Dermis microvascular lymphatic vessel endothelial cell (primary cell): ENCODE results near the gene CORT. TPM values are rescaled to one million over a fixed set of nuclear protein-coding genes. Genes with fewer than 3 reads are reported as not detected.
"Not testable (repeated sequence)": the region's sequence is repeated elsewhere in the genome, so short reads cannot be mapped to it uniquely, and the experiment has no call there.

ENCODE experiments used
- DNase-seq, 2 donors: peaks; one replicate each; pipeline versions ENCODE4 v3.0.0 to v3.0.0-alpha.2; 2010; ENCODE audit warnings: low read depth in 2 of 2
- total RNA-seq: library from RNA; depleted of rRNA; stranded (reverse); fragments of >200 nt; gene quantifications from 2 replicates; pipeline ENCODE4 v1.2.1, GENCODE V29; 2014

Gene CORT, protein sequence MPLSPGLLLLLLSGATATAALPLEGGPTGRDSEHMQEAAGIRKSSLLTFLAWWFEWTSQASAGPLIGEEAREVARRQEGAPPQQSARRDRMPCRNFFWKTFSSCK
- 0.13 TPM in 1 of 2 replicates, not detected in the other for total RNA-seq

DNA sequence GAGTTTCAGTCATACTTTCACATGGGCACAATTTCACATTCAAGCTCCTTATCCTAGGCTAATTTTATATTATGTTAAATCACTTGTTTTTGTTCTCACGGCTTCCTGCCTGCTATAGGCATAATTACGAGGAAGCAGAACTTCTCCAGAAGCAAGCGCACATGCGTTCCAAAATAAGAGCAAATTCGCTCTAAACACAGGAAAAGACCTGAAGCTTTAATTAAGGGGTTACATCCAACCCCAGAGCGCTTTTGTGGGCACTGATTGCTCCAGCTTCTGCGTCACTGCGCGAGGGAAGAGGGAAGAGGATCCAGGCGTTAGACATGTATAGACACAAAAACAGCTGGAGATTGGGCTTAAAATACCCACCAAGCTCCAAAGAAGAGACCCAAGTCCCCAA, at the start of gene CORT:
TSS of gene CORT (plus strand) at position 281 of the 400 bp plus-strand sequence. CDS start 193 bp downstream, outside the sequence.
- DNase-seq = no peak

DNA sequence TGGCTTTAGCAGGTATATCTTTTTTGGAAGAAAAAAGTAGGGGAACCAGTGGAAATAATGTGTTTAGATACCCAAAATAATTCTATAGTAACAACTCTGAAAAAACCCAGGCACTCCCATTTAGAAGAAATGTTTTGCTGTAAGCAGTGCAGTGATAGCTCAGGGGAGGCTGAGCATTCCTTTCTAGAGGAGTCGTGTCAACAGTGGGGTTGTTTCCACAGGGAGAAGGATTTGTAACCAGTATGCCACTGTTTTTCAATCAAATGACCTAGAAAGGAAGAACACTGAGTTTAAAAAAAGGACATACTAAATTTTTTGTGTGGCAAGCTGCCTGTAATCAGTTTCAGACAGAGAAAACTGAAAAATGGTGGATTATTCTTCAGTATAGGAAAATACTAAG, 48.5 kb upstream of the CORT start:
- no peak for DNase-seq

DNA sequence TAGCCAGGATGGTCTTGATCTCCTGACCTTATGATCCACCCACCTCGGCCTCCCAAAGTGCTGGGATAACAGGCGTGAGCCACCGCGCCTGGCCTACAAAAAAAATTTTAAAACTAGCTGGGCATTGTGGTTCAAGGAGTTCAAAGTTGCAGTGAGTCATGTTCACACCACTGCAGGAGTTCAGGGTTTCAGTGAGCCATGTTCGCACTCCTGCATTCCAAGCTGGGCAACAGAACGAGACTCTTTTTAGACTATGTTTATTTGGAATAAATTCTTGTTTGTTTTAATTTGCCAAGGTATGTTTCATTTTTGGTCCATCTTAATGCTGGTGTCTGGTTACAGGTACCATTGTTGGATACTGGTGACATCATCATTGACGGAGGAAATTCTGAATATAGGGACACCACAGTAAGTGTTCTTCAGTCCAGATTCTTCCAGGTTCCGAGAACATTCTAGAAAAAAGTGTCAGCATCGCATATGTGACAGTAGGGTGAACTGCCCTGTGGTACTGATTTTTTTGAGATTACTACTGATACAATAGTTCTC, 47.0 kb upstream of the CORT start:
- DNase-seq = no peak

DNA sequence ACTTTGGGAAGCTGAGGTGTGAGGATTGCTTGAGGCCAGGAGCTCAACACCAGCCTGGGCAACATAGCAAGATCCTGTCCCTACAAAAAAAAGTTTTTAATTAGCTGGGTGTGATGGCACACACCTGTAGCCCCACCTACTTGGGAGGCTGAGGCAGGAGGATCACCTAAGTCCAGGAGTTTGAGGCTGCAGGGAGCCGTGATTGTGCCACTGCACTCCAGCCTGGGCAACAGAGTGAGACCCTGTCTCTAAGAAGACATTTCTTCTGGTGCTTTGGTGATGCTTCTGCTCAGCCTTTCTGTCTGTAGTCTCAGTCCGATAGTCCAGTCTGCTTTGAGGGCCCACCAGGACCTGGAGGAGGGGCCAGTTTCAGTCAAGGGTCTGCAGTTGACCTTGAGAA, 42.6 kb upstream of the CORT start:
- DNase-seq = no peak

DNA sequence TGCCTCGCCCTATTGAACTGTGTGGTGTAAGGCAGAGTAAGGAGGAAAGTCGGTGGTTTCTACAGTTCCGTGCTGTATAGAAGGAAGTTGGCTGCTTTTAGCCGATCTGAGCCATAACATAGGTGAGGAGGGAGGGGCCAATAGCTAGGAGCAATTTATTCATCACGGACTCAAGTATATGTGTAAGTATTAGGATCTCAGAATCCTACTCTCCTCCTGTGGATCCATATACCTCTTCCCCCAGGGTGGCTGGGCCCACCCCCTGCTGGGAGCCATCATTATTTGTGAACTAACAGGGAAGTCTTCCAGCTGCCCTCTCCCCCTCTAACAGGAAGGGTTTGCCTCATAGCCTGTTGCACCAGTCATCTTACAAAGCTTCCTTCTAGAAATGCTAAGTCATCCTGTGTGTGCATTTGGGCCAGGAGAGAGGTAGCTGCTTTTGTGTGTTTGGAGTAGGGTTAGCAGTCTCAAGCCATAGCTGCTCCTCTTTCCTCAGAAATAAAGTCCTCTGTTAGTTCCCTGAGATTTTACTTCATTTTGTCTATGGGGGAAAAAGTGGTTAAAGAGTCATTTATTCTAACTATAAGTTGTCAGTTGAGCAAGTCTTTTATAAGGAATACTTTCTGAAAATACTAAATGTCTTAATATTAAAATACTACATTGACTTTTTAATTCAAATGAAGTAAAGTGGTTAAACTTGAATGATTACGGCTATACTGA, 34.5 kb upstream of the CORT start:
- DNase-seq = peak in 1 of 2 donors; percentile 79

DNA sequence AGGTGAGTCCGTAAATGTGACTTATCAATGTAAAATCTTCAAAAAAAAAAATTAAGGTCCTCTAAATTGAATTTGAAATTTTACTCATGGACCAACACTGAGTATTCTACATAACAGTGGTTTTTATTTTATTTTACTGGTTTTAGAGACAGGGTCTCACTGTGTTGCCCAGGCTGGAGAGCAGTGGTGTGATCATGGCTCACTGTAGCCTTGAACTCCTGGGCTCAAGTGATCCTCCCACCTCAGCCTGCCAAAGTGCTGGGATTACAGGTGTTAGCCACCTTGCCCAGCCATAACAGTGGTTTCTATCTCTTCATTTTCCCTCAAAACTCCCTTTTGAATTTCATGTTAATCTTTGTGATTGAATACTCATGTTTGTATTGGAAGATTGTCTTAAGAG, 33.9 kb upstream of the CORT start:
- DNase-seq = not testable (repeated sequence)

DNA sequence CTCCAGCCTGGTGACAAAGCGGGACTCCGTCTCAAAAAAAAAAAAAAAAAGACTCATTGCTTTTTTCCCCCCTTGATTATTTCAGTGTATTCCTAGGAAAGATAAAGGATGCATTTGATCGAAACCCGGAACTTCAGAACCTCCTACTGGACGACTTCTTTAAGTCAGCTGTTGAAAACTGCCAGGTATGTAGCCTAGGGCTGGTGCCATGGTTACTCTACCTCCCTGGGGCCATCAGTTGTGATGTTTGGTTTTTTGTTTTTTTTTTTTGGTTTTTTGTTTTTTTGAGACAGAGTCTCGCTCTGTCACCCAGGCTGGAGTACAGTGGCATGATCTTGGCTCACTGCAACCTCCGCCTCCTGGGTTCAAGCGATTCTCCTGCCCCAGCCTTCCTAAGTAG, 31.1 kb upstream of the CORT start:
- not testable (repeated sequence) for DNase-seq

DNA sequence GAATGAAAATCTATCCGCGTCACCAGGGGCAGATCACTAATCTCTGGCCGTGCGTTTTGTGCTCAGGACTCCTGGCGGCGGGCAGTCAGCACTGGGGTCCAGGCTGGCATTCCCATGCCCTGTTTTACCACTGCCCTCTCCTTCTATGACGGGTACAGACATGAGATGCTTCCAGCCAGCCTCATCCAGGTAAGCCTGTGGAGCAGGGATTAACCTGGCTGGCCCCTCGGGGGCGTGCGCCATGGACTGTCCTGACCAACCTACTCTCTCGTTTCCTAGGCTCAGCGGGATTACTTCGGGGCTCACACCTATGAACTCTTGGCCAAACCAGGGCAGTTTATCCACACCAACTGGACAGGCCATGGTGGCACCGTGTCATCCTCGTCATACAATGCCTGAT, 30.5 kb upstream of the CORT start:
- no peak for DNase-seq

DNA sequence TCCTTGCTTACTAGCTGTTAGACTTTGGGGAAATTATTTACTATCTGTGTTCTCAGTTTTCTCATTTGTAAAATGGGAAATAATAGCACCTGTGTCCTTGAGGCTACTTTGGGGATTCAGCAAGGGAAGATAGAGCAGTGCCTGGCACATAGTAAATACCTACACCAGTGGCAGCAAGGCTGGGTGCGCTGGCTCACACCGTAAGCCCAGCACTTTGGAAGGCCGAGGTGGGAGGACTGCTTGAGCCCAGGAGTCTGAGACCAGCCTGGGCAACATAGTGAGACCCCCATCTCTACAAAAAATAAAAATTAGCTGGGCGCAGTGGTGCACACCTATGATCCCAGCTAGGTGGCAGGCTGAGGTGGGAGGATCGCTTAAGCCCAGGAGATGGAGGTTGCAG, 28.2 kb upstream of the CORT start:
- no peak for DNase-seq

DNA sequence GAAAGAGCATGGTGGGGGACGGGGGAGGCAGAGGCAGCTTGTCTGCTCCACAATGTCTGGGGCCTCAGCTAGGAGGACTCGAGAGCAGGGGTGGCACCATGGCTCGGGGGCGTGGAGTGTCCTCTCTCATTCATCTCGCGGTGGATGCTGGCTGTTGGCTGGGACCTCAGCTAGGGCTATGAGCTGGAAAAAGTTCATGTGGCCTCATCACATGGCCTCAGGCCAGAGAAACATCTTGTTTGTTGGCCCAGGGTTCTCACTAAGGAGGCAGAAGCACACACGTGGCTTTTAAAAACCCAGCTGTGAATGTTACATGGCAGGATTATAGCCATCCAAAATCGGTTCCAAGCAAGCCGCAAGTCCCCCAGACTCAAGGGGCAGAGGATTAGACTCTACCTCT, 25.8 kb upstream of the CORT start:
- DNase-seq = no peak

DNA sequence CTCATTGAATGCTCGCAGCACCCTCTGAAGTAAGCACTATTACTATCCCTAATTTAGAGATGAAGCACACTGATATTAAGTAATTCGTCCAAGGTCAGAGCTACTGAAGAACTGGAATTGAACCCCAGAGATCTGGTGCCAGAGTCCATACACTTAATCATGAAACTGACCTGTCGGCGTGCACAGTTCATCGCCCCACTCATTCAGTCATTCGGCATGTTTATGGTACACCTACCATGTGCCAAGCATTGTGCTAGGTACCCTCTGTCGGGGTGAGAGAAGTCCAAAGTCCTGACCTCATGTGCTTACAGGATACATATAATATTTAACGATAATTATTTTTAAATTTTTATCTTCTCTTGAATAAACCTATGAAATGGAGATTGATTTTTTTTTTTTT, 25.2 kb upstream of the CORT start:
- no peak for DNase-seq

DNA sequence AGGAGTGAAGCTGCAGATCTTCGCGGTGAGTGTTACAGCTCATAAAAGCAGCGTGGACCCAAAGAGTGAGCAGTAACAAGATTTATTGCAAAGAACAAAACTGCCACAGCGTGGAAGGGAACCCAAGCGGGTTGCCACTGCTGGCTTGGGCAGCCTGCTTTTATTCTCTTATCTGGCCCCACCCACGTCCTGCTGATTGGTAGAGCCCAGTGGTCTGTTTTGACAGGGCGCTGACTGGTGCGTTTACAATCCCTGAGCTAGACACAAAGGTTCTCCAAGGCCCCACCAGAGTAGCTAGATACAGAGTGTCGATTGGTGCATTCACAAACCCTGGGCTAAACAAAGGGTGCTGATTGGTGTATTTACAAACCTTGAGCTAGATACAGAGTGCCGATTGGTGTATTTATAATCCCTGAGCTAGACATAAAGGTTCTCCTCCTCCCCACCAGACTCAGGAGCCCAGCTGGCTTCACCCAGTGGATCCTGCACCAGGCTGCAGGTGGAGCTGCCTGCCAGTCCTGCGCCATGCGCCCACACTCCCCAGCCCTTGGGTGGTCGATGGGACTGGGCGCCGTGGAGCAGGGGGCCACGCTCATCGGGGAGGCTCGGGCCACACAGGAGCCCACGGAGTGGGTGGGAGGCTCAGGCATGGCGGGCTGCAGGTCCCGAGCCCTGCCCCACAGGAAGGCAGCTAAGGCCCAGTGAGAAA, 23.9 kb upstream of the CORT start:
- not testable (repeated sequence) for DNase-seq

DNA sequence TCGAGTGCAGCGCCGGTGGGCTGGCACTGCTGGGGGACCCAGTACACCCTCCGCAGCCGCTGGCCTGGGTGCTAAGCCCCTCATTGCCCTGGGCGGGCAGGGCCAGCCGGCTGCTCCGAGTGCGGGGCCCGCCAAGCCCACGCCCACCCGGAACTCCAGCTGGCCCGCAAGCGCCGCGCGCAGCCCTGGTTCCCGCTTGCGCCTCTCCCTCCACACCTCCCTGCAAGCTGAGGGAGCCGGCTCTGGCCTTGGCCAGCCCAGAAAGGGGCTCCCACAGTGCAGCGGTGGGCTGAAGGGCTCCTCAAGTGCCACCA, 23.3 kb upstream of the CORT start:
- DNase-seq = not testable (repeated sequence)

DNA sequence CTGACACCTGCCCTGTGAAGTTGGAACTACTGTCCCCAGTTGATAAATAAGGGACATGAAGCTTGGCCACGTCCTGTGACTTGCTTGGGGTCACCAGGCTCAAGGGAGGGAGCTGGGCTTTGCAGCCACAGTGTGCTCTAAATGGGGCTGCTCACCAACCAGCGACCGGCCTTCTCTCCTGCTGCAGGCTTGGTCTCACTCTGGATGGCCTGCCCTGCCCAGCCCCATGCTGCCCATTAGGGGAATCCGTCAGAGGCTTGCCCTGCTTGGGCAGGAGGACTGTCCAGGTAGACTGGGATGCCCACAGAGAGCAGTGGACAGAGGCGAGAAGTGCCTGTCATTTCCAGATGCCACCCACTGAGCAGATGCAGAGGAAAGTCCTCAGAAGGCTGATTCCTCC, 20.8 kb upstream of the CORT start:
- DNase-seq = no peak

DNA sequence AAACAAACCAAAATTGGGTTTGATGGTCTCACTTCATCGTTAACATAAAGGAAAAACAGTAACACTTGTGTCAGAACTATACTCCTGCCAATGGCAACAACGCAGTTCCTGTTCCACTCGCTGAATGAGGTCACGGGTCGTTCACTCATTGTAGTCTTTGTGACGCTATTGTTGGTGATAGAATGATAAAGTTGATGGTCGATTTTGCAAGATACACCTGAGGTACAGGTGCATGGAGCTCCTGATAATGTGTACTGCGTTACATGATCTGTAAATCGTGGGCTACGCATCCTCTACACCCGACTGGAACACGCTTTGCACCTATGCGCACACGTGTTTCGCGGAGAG, 20.0 kb upstream of the CORT start:
- peak; percentile 89 to 91 for DNase-seq

DNA sequence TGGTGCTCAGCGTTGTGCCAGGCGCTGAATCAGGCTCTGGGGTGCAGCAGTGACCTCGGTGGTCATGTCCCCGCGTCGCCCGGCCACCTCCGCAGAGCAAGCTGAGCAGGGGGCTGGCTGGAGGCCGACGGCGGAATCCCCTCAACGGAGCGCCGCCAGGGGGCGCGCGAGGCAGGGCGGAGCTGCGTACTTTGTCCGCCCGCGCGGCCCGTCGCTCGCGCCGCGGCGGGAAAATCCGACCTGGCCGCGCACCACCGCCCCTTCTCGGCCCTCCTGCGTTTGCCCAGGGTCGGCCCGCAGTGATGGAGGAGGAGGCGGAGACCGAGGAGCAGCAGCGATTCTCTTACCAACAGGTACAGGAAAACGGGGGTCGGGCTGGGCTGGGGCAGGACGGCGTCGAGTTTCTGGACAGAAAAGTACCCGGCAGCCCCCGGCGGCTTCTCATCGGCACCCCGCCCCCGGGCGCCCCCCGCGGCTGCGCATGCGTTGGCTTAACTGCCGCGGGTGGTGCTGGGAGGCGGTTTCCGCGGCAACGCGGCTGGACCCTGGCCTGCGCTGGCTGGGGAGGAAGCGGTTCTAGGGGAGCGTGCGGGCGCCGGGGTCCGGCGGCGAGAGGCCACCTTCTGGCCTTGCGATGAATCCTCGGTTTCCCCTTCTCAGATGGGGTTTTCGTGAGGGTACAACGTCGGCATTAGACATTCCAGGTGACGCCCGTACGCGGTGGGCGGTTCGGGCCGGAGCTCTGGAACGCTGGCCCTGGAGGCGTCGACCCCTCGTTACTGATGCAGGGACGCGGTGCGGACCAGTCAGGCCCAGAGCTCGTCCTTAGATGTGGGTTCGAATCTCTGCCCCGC, 19.4 kb upstream of the CORT start, which contains the start of gene CENPS:
TSS of gene CENPS (plus strand) at position 218 of the 854 bp plus-strand sequence. CDS start at position 303, 85 bp downstream.
- DNase-seq = peak; percentile 67 to 83

DNA sequence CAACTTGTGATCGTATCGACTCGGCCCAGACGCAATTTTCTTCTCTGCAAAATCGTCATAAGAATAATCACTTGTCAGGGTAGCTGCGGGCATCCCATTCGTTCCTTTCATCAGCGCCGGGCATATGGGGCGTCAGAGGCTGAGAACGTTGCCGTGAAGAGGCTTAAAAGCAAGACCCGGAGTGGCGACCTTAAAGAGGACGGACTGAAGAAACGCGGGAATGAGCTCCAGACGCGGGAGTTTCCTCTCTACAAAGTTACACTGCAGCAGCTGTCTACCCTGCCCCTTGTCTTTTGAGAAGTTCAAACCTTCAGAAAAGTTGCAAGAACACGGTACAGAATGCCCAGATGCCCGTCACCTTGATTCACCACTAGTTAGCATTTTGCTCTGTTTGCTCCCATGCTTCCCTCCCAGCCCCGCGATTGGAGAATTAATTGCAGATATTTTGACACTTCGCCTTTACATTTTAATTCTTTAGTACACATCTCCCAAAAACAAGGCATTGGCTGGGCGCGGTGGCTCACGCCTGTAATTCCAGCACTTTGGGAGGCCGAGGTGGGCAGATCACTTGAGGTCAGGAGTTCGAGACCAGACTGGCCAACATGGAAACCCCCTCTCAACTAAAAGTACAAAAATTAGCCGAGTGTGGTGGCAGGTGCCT, 18.6 kb upstream of the CORT start:
- DNase-seq = no peak

DNA sequence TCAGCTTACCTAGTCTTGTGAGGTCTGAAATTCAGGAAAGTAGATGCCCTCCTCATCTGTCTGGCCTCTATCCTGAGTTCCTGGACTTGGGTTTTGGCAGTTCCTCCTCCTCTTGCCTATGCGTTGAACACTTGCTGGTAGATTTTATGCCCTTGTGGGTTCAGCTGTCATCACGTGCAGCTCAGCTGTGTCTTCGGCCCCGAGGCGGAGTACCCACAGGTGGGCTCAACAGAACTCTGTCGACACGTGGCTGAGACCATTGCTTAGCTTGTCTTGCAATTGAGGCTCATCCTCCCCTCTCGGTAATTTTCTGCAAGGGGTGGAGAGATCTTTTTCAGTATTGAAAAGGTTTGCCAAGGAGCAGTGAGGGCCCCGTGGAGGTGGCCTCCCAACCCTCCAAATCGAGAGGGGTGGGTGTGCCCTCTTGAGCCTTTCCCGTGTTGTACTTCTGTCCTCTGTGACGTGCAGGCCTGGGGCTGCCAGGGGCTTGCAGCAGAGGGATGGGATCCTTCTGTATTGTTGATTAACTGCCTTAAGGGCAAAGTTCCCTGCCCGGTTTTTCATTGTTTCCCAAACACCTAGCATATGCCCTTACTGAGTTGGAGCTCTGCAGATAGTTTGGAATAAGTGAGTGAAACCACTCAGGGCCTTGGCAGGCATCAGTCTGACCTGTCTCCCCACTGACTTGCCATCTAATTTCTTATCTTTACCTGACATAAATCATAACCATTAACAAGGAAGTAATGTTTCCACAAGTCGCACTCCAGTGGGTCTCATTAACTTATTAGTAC, 16.7 kb upstream of the CORT start:
- DNase-seq = no peak

DNA sequence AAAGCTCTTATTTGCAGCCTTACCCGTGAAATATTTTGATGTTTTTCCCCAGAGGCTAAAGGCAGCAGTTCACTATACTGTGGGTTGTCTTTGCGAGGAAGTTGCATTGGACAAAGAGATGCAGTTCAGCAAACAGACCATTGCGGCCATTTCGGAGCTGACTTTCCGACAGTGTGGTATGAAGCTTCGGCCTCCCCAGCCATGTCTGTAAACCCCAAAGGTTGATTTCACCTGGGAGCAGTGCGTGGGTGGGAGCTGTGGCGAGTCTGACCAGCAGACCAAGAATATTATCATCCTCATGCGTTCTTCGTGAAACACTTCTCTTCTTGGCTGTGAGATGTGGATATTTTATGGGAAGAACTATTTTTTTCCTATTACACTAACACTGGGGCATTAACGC, 16.0 kb upstream of the CORT start:
- no peak for DNase-seq

DNA sequence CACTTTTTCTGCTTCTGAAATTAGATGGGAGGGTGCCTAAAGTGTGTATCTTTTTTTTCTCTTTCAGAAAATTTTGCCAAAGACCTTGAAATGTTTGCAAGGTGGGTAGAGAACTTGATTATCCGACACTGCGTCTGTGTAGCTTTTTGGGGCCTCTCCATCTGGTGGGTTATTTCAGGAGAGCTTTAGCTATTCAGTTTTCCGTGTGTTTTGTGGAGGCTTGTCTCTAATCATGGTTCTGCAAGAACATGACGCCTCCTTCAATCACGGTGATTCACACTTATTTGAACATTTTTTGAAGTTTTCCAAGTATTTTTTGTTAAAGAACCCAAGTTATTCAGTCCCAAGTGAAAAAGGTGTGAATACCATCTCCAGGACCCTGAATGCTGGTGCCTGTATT, 15.2 kb upstream of the CORT start:
- no peak for DNase-seq

DNA sequence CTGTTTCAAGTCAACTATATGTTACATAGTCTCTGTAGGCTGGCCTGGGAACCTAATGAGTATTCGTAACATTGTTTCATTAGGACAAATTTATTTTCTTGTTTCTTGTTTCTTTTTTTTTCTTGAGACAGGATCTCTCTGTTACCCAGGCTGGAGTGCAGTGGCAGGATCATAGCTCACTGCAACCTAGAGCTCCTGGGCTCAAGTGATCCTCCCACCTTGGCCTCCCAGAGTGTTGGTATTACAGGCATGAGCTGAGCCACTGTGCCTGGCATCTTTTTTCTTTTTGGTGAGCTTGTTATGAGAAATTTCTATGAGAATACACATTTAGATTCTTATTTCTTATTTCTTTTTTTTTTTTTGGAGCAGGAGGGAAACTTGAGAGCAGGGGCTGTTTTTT, 12.8 kb upstream of the CORT start:
- DNase-seq = no peak
